ENCODE data around the gene PGS1. TPM values are rescaled to one million over a fixed set of nuclear protein-coding genes. Genes with fewer than 3 reads are reported as not detected.

The PGS1 gene
- total RNA-seq, 2 experiments from 2014 or later = 75.8 to 78.1 TPM

- Mint-ChIP-seq H3K4me1 (ENCODE audit: low read depth) (peaks cover 75% of the 10 kb centered on the region), H3K27ac (no peak overlapping the region)
These were observed 30.2 kb upstream of the PGS1 start for GRCh38 chr17:78348055-78348770.

DNA sequence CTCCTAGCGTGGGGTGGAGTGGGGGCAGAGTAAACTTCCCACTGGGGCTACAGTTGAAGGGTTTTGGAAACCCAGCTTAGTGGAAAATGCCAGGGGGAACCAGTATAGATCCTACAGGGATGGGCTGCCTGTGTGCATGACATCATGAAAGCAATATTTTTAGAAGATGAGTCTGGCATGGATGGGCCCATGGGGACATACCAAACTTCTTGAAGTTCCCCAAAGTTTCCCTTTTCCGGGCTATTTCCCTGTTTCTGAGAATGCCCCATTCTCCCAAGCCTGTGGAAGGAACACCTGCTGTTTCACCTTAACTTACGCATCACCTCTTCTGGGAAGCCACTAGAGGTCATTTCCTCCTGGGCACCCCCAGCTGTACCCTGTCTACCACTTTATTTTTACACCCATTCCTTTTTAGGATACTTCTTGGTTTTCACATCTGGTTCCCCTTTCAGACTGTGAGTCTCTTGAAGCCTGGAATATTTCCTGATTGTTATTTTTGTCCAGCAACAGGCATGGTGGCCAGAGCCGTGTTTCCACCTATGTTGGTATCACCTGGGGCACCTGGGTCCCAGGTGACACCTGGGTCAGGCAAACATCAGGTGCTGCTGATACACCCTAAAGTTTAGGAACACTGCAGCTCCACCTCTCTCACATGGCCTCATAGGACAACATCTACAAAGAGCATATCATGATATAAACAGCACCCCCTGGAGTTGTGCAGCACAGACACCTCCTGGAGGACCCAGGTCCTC, 28.4 kb upstream of the PGS1 start:
- Mint-ChIP-seq H3K4me1 (ENCODE audit: low read depth) (peaks cover 75% of the 10 kb centered on the region), H3K27me3 (no peaks in the 10 kb centered on the region), H3K9me3 (no peaks in the 10 kb centered on the region), H3K27ac (peak overlapping the region; percentile 9), H3K4me3 (peak overlapping the region; percentile 17), H3K36me3 (peaks cover under 1% of the 10 kb centered on the region)
- ChIA-PET POLR2A (no interaction called here), CTCF (interaction anchor here (1.3 kb wide), 1 partner anchor 34 kb away, joined by 3 read pairs; no protein-coding TSS in a partner anchor)
- intact Hi-C loops (cut with micrococcal nuclease) = no loop called here
- no peak for DNase-seq

More at GRCh38 chr17:78348055-78348770, 30.2 kb upstream of the PGS1 start:
- Mint-ChIP-seq H3K4me3 (no peak overlapping the region), H3K27me3 (no peaks in the 10 kb centered on the region), H3K36me3 (no peaks in the 10 kb centered on the region), H3K9me3 (no peaks in the 10 kb centered on the region)
- CTCF ChIA-PET = interaction anchor here (0.7 kb wide), 1 partner anchor 74 kb away, joined by 3 read pairs; no protein-coding TSS in a partner anchor
- intact Hi-C loops (cut with micrococcal nuclease) = no loop called here
- POLR2A ChIA-PET = interaction anchor here (0.6 to 1.9 kb wide), 4 partner anchors 10 to 566 kb away, joined by 3 to 6 read pairs (median 4); partner anchors contain the start of gene SOCS3
- no peak for DNase-seq

DNA sequence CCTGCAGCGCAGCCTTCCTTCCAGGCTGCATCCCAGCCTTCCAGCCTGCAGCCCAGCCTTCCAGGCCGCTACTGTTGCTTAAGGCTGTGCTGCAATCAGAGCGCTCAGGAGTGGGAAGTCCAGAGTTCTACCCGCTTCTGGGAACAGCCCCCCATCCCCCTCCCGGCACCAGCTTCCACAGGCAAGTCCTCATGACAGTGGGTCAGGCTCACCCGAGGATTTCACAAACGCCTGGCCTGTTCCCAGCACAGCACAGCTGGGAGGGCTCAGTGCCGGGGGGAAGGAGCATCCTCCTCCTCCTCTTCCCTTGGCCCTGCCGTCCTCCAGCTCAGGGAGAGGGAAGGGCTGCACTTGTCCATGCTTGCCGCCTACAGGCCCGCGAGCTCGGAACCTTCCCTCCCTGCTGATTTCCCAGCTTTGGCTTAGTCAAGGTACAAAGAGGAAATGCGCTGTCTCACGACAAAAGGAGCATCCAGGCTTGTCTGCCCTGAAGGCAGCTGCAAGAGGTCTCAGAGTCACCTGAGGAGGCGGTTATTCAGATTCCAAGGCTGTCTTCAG, 26.9 kb upstream of the PGS1 start:
- ChIA-PET POLR2A (no interaction called here), CTCF (interaction anchor here (0.9 kb wide), 1 partner anchor 41 kb away, joined by 3 read pairs; no protein-coding TSS in a partner anchor)
- Mint-ChIP-seq H3K4me1 (ENCODE audit: low read depth) (peaks cover 74% of the 10 kb centered on the region), H3K4me3 (peak overlapping the region; percentile 60), H3K9me3 (no peaks in the 10 kb centered on the region), H3K27me3 (no peaks in the 10 kb centered on the region), H3K27ac (no peak overlapping the region), H3K36me3 (peaks cover 15% of the 10 kb centered on the region)
- no peak for DNase-seq
- intact Hi-C loops (cut with micrococcal nuclease) = no loop called here

DNA sequence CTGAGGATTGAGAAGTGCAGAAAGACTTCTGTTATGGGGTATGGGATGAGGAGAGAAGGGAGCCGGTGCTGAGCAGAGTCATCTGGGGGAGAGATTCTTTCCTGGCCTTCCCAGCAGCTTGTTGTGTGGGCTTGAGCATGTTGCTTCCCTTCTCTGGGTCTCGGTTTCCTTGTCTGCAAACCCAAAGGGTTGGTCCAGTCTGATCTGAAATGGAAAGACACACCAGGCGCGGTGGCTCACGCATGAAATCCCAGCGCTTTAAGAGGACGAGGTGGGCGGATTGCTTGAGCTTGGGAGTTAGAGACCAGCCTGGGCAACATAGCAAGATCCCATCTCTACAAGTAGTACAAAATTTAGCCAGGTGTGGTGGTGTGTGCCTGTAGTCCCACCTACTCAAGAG, 24.6 kb upstream of the PGS1 start:
- POLR2A ChIA-PET = no interaction called here
- H3K9me3 Mint-ChIP-seq = no peaks in the 10 kb centered on the region

GRCh38 chr17:78355045-78355641, 23.3 kb upstream of the PGS1 start:
- ChIA-PET CTCF (interaction anchor here (0.7 to 1.5 kb wide), 5 partner anchors 9 to 67 kb away, joined by 3 to 7 read pairs (median 4); no protein-coding TSS in a partner anchor), POLR2A (interaction anchor here (1.1 to 1.5 kb wide), 2 partner anchors 20 to 41 kb away, joined by 4 to 12 read pairs; no protein-coding TSS in a partner anchor)
- Mint-ChIP-seq H3K36me3 (peaks cover 44% of the 10 kb centered on the region), H3K9me3 (no peaks in the 10 kb centered on the region), H3K4me3 (peak overlapping the region; percentile 93), H3K27me3 (no peaks in the 10 kb centered on the region), H3K27ac (peak overlapping the region; percentile 97), H3K4me1 (ENCODE audit: low read depth) (peaks cover 47% of the 10 kb centered on the region)
- intact Hi-C loops (cut with micrococcal nuclease) = no loop called here
- peak; percentile 71 for DNase-seq

More for the DNA sequence above, 24.6 kb upstream of the PGS1 start:
- H3K27me3 Mint-ChIP-seq = no peaks in the 10 kb centered on the region
- peak overlapping the region; percentile 76 for H3K4me3 Mint-ChIP-seq
- DNase-seq = no peak
- peaks cover 37% of the 10 kb centered on the region for H3K36me3 Mint-ChIP-seq
- CTCF ChIA-PET = interaction anchor here (1.3 kb wide), 1 partner anchor 65 kb away, joined by 7 read pairs; no protein-coding TSS in a partner anchor
- peaks cover 55% of the 10 kb centered on the region for H3K4me1 Mint-ChIP-seq (ENCODE audit: low read depth)
- peak overlapping the region; percentile 97 for H3K27ac Mint-ChIP-seq
- intact Hi-C loops (cut with micrococcal nuclease) = no loop called here

DNA sequence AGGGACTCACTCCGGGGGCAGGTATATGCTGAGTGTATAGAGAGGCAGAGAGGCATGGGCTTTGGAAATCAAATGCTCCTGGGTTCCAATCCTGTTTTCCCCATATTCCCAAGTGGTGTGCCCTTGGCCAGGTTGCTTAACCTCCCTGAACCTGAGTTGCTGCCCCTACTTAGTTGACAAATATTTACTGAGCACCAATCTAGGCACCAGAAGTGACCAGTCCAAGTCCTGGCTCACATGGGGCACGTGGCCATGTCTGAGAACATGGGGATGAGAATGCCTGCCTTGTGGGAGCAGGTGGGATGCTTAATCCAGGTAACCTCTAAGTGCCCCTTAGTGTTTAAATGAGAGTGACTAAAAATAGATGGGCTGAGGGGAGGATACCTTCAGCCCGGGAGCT, 22.7 kb upstream of the PGS1 start:
- Mint-ChIP-seq H3K9me3 (no peaks in the 10 kb centered on the region), H3K4me1 (ENCODE audit: low read depth) (peaks cover 42% of the 10 kb centered on the region), H3K36me3 (peaks cover 44% of the 10 kb centered on the region), H3K27me3 (no peaks in the 10 kb centered on the region), H3K27ac (peak overlapping the region; percentile 97), H3K4me3 (peak overlapping the region; percentile 93)
- intact Hi-C loops (cut with micrococcal nuclease) = loop anchor here (1.0 kb wide), 5 partner anchors 11 to 485 kb away; partner anchors contain the start of gene USP36
- ChIA-PET POLR2A (interaction anchor here (0.7 to 1.5 kb wide), 6 partner anchors 20 to 60 kb away, joined by 3 to 12 read pairs (median 4); partner anchors contain the start of gene PGS1), CTCF (interaction anchor here (1.0 to 1.5 kb wide), 8 partner anchors 20 to 105 kb away, joined by 3 to 10 read pairs (median 4); no protein-coding TSS in a partner anchor)
- no peak for DNase-seq

GRCh38 chr17:78356101-78356713, 22.2 kb upstream of the PGS1 start:
- H3K27me3 Mint-ChIP-seq = no peaks in the 10 kb centered on the region
- H3K4me3 Mint-ChIP-seq = peak overlapping the region; percentile 93
- peak overlapping the region; percentile 97 for H3K27ac Mint-ChIP-seq
- H3K4me1 Mint-ChIP-seq (ENCODE audit: low read depth) = peaks cover 47% of the 10 kb centered on the region
- DNase-seq = peak; percentile 95
- intact Hi-C loops (cut with micrococcal nuclease) = loop anchor here (1.0 kb wide), 5 partner anchors 12 to 484 kb away; partner anchors contain the start of gene USP36
- ChIA-PET CTCF (interaction anchor here (0.8 to 1.5 kb wide), 9 partner anchors 20 to 271 kb away, joined by 3 to 10 read pairs (median 4); no protein-coding TSS in a partner anchor), POLR2A (interaction anchor here (0.7 to 1.5 kb wide), 8 partner anchors 19 to 142 kb away, joined by 3 to 12 read pairs (median 4); partner anchors contain the start of genes BIRC5 and PGS1)
- no peaks in the 10 kb centered on the region for H3K9me3 Mint-ChIP-seq
- peaks cover 44% of the 10 kb centered on the region for H3K36me3 Mint-ChIP-seq

DNA sequence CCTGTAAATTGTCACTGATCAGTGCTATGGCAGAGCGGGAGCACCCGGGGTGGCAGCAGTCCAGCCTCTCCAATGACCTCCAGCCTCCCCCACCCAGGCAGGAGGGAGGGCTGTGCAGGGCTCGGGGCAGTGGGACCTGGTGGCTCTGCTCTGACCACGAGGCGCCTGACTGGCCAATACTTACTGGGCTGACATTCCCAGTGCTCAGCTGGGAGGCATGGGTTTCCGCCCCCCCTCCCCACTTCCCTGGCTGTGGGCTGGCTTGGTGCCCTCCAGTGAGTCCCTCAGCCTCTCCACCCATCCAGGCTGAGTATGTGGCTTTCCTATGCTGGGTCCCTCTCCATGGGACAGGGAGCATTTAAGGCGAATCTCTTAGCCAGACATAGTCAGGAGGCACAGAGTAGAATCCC, 21.3 kb upstream of the PGS1 start:
- ChIA-PET POLR2A (no interaction called here), CTCF (interaction anchor here (1.0 to 9.1 kb wide), 4 partner anchors 18 to 65 kb away, joined by 3 to 135 read pairs (median 4); no protein-coding TSS in a partner anchor)
- DNase-seq = peak; percentile 49
- Mint-ChIP-seq H3K27me3 (no peaks in the 10 kb centered on the region), H3K27ac (peak overlapping the region; percentile 97), H3K9me3 (no peaks in the 10 kb centered on the region), H3K36me3 (peaks cover 44% of the 10 kb centered on the region), H3K4me1 (ENCODE audit: low read depth) (peaks cover 46% of the 10 kb centered on the region), H3K4me3 (peak overlapping the region; percentile 93)
- intact Hi-C loops (cut with micrococcal nuclease) = no loop called here

GRCh38 chr17:78357672-78358537, 20.5 kb upstream of the PGS1 start:
- no peaks in the 10 kb centered on the region for H3K9me3 Mint-ChIP-seq
- H3K27me3 Mint-ChIP-seq = peaks cover 3% of the 10 kb centered on the region
- ChIA-PET POLR2A (interaction anchor here (0.9 to 3.7 kb wide), 6 partner anchors 10 to 422 kb away, joined by 3 to 28 read pairs (median 10); partner anchors contain the start of gene PGS1), CTCF (interaction anchor here (0.9 to 9.1 kb wide), 8 partner anchors 12 to 106 kb away, joined by 3 to 135 read pairs (median 4); no protein-coding TSS in a partner anchor)
- peak; percentile 46 for DNase-seq
- H3K4me3 Mint-ChIP-seq = peak overlapping the region; percentile 93
- H3K36me3 Mint-ChIP-seq = peaks cover 44% of the 10 kb centered on the region
- intact Hi-C loops (cut with micrococcal nuclease) = no loop called here
- peak overlapping the region; percentile 97 for H3K27ac Mint-ChIP-seq
- peaks cover 47% of the 10 kb centered on the region for H3K4me1 Mint-ChIP-seq (ENCODE audit: low read depth)
